ENCODE measurements around the gene TTLL8.
"Not testable (repeated sequence)": the region's sequence is repeated elsewhere in the genome, so short reads cannot be mapped to it uniquely, and the experiment has no call there.

The TTLL8 gene

DNA sequence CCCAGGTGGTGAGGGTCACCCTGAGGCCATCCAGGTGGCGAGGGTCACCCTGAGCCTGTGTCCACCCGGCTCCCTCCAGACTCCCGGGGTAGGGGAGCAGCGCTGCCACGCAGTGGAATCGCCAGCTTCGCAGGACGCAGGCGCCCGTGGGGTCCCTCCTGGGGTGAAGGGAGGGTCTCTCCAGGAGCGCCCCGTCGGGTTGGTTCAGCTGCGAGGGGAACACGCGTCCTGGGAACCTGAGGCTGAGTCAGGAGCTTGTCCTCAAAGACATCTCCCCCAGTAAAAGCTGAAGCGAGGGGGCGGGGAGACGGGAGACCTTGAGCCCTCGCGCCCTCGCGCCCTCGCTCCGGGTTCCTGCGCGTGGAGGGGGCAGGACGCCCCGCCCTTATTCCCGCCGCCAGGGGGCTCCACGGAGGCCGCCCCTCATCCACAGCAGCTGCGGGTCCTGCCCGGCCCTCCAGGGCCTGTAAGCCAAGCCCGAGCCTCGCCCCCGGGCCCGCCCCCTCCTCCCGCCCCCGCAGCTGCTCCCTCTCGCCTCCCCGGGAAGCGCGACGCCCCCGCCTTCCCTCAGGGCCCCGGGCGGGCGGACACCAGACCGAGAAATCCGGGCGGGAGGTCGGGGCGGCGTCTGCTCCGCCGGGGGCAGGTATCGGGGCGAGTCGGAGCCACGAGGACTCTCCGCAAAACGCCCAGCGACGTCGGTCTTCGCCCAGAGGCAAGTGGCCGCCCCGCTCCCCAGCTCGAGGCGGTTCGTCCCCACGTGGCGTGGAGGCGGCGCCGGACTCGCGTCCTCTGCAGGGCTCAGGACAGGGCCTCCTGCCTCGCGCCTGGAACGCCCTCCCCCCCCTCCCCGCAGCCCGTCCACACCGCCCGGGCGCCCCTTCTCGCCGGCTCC, 74.7 kb downstream of the TTLL8 start:
- no peak for DNase-seq (ENCODE audit: low spot score)

DNA sequence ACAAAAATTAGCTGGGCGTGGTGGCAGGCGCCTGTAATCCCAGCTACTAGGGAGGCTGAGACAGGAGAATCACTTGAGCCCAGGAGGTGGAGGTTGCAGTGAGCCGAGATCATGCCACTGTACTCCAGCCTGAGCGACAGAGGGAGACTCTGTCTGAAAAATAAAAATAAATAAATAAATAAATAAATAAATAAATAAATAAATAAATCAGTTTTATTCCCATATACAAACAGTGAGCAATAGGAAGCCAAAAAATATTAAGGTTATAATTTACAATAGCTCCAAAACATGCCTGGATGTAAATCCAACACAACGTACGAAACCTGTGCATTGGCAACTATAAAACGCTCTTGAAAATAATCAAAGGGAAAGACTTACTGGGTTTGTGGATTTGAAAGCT, 76.3 kb downstream of the TTLL8 start:
- DNase-seq (ENCODE audit: low spot score): not testable (repeated sequence)

DNA sequence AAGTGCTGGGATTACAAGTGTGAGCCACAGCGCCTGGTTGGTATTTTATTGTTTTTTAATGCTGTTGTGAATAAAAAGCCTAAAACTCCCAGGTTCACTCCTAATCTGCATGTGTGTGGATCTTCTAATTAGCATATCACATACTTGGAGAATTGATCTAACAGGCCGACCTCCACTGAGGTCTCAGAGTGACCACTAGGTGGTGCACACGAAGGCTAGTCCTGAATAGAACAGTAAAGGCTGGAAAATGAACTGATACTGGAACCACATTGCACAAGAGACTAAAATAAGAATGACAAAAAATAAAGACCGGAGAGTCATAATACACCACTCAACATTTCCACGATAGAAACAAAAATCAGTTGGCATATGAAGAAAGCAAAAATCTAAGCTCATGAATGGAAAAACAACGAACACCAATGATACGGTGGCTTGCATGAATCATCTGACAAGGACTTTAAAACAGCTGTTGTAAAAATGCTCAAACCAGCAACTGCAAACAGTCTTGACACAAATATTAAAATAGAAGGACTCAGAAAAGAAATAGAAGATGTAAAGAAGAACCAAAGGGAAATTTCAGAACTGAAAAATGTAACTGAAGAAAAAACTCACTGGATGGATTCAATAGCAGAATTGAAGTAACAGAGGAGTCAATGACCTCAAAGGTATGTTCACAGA, 78.4 kb downstream of the TTLL8 start:
- DNase-seq (ENCODE audit: low spot score): peak; percentile 52

- no peak for DNase-seq (ENCODE audit: low spot score)
Measured at GRCh38 chr22:49977578-49977977, 80.5 kb downstream of the TTLL8 start.

DNA sequence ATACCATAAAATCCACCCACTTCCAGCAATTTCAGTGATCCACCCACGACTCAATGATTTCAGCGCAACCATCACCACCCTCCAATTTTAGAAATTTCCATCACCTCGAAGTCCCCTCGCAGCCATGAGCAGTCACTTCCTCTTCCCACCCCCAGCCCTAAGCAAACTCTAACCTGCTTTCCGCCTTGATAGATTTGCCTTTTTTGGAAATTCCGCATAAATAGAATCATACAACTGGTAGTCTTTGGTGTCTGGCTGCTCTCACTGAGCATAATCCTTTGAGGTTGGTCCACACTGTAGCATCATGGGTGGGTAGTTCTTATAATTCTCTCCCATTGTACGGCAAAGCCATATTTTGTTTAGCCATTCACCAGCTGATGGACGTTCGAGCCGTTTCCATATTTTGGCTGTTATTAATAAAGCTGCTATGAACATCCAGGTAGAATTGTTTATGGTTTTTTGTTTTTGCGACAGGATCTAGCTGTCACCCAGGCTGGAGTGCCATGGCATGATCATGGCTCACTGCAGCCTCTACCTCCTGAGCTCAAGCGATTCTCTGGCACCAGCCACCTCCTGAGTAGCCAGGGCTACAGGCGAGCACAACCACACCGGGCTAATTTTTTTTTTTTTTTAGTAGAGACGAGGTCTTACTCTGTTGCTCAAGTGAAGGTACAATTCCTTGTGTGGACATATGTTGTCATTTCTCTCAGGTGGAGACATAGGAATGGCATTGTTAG, 81.5 kb downstream of the TTLL8 start:
- DNase-seq (ENCODE audit: low spot score): no peak

- DNase-seq (ENCODE audit: low spot score): no peak
Measured at GRCh38 chr22:49975543-49976389, 82.3 kb downstream of the TTLL8 start.

DNA sequence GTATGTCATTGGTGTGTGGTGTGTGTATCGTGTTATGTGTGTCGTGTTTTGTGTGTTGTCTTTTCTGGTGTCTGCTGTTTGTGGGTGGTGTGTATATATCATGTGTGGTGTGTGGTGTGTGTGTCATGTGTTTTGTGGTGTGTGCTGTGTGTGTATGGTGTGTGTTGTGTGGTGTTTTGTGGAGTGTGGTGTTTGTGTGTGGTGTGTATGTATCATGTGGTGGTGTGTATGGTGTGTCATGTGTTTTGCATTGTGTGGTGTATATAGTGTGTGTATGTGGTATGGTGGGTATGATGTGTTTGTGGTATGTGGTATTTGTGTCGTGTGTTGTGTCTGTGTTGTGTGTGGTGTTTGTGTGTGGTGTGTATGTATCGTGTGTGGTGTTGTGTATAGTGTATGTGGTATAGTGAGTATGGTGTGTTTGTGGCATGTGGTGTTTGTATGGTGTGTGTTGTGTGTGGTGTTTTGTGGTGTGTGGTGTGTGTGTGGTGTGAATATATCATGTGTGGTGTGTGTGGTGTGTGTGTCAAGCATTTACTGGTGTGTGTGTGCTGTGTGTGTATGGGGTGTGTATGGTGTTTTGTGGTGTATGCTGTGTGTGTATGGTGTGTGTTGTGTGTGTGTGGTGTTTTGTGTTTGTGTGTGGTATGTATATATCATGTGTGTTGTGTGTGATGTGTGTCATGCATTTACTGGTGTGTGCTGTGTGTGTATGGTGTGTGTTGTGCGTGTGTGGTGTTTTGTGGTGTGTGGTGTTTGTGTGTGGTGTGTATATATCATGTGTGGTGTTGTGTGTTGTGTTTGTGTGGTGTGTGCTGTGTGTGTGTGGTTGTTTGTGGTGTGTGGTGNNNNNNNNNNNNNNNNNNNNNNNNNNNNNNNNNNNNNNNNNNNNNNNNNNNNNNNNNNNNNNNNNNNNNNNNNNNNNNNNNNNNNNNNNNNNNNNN, 84.8 kb downstream of the TTLL8 start:
- no peak for DNase-seq (ENCODE audit: low spot score)

- DNase-seq (ENCODE audit: low spot score): no peak
Measured at GRCh38 chr22:49972163-49973017, 85.7 kb downstream of the TTLL8 start.

DNA sequence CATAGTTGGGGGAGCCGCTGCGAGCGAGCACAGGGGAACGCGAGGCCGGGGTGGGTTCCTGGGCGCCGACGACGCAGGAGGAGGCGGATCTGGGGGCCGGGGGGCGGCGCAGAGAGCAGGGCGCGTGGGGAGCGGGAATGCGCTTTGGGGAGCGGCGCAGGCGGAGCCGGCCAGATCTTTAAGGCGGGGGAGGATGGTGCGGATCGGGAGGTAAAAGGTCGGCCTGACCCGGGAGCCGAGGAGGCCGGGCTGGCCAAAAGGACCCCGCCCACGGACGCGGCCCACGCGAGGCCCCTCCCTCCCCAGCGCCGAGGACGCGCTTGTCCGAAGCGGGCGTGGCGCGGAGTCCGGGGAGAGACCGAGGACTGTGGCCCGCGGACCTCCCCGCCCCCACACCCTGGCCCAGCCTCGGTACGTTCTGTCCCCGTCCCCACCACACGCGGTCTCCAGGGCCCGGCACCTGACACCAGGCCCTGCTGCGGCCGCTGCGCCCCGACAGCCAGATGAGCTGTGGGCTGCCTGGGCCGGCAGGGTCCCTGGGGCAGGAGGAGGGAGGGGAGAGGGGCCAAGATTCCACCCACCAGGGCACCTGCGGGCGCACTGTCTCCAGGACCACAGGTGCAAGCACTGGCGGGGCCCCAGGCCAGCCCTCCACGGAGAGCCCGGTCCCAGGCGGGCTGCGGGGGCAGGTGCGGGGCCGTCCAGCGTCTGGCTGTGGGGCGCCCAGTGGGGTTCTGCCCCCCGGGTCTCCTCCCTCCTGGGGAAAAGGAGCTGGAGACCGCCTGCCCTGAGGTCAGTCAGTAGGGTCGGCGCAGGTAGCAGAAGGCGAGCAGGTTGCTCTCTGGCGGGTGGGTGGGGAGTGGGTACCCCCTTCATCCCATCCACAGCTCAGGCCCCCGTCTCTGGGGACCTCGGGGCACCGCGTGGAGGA, 86.6 kb downstream of the TTLL8 start:
- DNase-seq (ENCODE audit: low spot score): peak; percentile 83

GRCh38 chr22:49970528-49971231, 87.4 kb downstream of the TTLL8 start:
- DNase-seq (ENCODE audit: low spot score): peak; percentile 98

DNA sequence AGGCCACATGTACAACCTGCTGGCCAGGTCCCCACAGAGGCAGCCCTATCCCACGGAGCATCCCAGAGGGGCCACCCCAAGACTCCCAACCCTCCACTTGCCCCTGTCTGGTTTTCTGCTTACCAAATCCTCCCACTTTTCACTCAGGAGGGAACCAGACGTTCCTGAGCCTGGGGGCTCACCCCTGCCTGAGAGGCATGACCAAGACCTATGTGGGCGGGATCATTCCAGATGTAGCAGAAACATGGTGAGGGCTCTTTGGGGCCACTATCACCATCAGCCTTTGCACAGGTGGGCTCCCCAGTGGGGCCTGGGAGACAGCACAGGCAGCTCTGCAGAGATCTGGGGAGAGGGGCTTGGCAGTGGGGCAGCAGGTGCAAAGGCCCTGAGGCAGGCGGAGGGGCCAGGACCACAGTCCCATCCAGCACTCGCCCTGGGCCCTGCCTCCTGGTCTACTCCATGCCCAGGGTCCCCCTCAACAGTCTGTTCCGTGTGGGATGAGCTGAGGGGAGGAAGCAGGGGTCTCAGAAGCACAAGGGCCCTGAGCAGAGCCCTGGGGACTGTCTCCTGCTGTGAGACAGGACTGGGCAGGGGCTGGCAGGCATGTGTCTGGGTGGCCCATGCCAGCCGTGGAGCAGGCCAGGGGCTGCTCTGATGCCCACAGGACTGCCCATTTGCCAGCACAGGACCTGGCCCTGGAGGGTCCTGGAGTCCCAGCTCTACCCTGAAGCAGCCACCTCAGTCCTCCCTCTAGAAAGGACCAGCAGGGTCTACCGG, 88.2 kb downstream of the TTLL8 start:
- no peak for DNase-seq (ENCODE audit: low spot score)

DNA sequence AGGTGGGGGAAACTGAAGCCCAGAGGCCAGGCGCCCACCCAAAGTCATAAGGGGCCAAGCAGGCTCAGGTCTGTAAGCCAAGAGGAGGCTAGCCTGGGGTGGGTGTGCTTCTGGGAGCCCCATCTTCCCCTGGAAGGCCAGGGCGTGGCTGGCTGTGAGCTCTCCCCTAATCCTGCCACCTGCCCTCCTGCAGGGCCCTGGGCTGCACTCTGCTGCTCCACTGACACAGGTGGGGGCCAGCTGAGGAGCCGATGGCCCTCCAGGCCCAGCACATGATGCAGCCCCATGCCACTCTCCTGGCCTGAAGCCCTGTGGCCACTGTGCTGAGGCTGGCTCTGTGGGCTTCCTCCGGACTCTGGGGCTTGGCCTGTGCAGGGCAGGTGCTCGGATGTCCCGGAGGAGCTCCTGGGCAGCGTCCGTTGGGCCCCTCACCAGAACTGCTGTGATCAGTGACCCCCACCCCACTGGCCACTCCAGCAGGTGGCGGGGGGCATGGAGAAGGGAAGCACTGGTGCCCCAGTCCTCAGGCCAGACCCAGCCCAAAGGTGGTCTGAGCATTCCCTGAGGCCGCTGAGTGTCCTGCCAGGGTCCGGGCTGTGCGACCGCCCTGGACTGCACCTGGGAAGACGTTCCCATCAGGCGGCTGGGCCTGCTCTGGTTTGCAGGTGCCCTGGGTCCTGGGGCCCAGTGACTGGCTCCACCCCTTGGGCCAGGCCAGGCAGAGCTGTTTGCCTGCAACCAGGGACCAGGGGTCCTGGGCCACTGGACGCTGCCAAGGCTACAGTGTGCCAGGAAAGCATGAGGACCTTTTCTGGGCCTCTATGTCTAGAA, 89.1 kb downstream of the TTLL8 start:
- no peak for DNase-seq (ENCODE audit: low spot score)

Data from LoVo (cell line).